GM08714 (cell line): ENCODE data around the gene ZBTB38.

ENCODE experiments used
- H3K4me3 ChIP-seq: fragments of 200-500 bp; sonication (Bioruptor generic); 2 replicates; pipeline ENCODE4 v1.5.1; 2014; ENCODE audit warnings: mild to moderate bottlenecking, low read length, inconsistent platforms
- ZNF274 ChIP-seq: IDR thresholded peaks from 2 replicates; pipeline ENCODE4 v1.6.1; 2012; ENCODE audit warnings: mild to moderate bottlenecking, low read depth, low read length

Gene ZBTB38

DNA sequence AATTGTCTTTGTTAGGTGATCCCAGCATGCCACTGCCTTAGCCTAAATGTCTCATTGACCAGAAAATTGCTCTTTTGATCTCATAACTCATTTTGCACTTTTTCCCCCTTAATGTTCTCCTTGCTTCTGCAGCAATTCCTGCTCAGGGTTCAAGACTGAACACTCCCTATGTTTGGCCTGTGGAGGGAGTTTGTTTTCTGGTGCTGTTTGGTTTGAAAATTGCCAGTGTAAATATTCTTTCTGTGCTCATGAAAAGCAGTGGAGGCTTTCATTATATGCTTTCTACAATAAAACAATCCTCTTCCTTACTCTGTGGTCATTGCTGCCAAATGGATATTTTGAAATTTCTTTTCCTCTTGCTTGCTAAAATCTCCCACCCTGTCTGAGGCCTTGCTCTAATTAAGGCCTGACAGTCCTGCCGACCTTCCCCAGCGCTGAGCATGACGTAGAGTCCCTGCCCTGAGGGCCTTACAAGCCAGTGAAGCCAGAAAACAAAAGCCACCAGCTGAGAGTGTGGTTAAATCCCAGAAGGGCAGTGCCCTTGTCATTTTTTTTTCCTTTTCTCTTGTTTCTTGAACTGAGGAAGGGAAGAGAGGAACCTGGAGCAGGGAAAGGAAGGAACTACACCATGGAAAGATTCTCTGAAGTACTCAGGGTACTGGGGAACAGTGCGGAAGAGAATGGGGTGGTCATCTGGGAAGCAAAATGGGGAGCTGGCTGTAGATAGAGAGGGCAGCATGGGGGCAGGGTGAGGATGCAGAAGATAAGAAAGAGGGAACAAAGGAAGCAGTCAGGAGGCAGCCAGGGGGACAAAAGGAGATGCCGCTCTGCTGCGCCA, 24.8 kb downstream of the ZBTB38 start:
- H3K4me3 ChIP-seq: no peak overlapping the region
- no peak for TF ChIP-seq ZNF274

DNA sequence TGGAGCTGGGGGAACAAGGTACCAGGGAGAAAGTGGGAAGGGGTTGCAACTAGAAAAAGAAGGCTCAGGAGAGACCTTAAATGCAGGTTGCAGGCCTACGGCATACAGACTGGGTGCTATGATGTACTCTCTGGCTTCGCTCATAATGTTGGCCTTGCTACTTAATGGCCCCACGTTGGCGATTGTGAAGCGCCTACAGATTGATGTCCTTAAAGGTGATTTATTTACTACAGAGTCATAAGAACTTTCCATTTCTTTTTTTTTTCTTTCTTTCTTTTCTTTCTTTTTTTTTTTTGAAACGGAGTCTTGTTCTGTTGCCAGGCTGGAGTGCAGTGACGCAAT, 25.4 kb downstream of the ZBTB38 start:
- H3K4me3 ChIP-seq: no peak overlapping the region
- no peak for TF ChIP-seq ZNF274

GRCh38 chr3:141394560-141394959, 26.3 kb downstream of the ZBTB38 start:
- TF ChIP-seq ZNF274: no peak
- no peak overlapping the region for H3K4me3 ChIP-seq

DNA sequence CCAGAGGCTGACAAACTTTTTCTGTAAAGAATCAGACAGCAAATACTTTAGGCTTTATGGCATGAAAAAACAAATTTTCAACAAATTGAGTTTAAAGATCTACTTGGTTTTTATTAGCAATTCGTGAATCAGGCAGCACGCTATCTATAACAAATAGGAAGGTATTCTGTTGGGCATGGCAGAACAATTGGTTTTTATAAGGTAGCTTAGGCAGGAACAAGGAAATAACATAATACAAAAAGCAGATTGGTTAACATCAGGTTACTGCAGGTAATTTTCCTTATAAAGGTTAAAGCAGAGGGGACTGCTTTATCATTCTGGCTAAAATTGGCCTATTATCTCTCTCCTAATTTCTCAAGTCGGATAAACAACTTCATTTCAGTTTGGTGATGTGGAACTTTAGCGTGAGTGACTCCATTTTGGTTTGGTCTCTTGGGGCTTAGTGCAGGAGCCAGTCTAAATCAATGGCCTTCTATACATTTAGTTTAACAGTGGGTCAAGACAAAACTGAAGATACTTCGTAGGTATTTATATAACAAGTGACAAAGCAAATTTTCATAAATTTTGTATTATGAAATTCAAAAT, 26.8 kb downstream of the ZBTB38 start:
- H3K4me3 ChIP-seq: no peak overlapping the region
- no peak for TF ChIP-seq ZNF274

- no peak for TF ChIP-seq ZNF274
- no peak overlapping the region for H3K4me3 ChIP-seq
Observed at GRCh38 chr3:141397996-141398395, 29.7 kb downstream of the ZBTB38 start.

- TF ChIP-seq ZNF274: no peak
- no peak overlapping the region for H3K4me3 ChIP-seq
Observed at GRCh38 chr3:141399200-141399599, 30.9 kb downstream of the ZBTB38 start.

GRCh38 chr3:141400073-141400971, 32.0 kb downstream of the ZBTB38 start:
- no peak for TF ChIP-seq ZNF274
- H3K4me3 ChIP-seq: no peak overlapping the region

DNA sequence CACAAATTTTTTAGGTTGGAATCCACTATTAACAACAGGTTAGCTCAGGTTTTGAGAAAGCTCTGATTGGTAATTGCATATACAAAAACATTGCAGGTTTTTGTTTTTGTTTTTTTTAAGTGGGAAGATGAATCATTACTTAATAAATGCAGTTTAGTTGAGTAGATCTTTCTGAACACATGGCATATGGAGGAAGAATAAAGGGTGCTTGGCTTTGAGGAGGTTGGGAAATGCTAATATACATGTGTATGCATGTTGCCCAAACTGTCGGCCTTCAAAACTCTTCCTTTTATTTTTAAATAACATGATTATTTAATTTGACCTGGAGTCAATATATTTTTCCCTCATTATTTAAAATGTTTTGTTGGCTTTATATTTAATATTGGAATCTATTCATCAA, 32.8 kb downstream of the ZBTB38 start:
- no peak for TF ChIP-seq ZNF274
- H3K4me3 ChIP-seq: no peak overlapping the region

GRCh38 chr3:141401573-141402475, 33.5 kb downstream of the ZBTB38 start:
- no peak for TF ChIP-seq ZNF274
- H3K4me3 ChIP-seq: peak overlapping the region; percentile 83

- peak overlapping the region; percentile 83 for H3K4me3 ChIP-seq
- TF ChIP-seq ZNF274: no peak
Observed at GRCh38 chr3:141402476-141403171, 34.3 kb downstream of the ZBTB38 start.

- no peak for TF ChIP-seq ZNF274
- no peak overlapping the region; the same call in 1 of the 2 replicates for H3K4me3 ChIP-seq
Observed at GRCh38 chr3:141403576-141403975, 35.3 kb downstream of the ZBTB38 start.

DNA sequence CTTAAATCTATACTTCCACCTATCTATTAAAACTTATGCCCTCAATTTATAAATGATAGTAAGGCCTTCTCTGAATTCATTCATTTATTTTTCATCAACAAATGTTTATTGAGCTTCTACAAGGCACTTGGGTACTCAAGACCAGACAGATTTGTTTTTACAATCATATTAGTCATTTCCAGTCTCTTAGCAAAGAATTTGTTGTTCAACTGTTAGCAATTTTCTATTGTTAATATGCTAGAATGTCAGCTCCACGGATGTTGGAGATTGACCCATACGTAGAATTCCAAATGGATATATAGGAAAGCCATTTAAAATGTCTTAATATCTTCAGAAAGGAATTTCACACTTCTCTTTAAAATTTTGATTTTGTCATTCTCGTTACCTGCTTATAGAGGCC, 36.7 kb downstream of the ZBTB38 start:
- no peak for TF ChIP-seq ZNF274
- no peak overlapping the region for H3K4me3 ChIP-seq

DNA sequence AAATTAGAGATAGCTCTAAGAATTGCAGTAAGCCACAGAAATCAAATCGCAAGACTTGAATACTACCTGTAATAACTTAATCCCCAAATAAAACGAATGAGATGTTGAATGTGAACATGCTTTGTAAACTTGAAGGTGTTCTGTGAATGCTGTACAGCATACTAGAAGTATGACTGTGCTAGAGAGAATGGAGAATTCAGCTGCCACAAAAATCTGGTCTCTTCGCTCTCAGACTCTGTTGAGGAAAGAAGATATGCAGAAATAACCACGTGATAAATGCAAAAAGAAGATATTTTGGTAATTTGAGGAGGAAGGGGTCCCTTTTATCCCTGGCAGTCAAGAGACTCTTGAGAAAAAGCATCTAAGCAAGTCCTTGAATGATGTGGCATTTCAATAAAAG, 37.3 kb downstream of the ZBTB38 start:
- no peak for TF ChIP-seq ZNF274
- no peak overlapping the region for H3K4me3 ChIP-seq
